ENCODE results near the gene AOPEP. TPM values are rescaled to one million over a fixed set of nuclear protein-coding genes. Genes with fewer than 3 reads are reported as not detected.

AOPEP gene
- total RNA-seq, 1 experiment from 2014 or later: 36.4 TPM

GRCh38 chr9:94949370-94949769 is 222.9 kb downstream of the AOPEP start:
- in situ Hi-C loops (cut with HindIII; ENCODE audit: low pct_unique_long_range_greater_than_20kb, low sequenced_read_pairs) (no loop called here), intact Hi-C loops (cut with micrococcal nuclease; ENCODE audit: unreplicated experiment) (no loop called here)
- Histone ChIP-seq H3K36me3 (ENCODE audit: control insufficient read depth, insufficient read depth, low read length) (no peaks in the 10 kb centered on the region), H3K4me1 (ENCODE audit: control insufficient read depth, insufficient read depth, low read length) (peaks cover 16% of the 10 kb centered on the region), H3K4me3 (ENCODE audit: low read depth in 2 of 2, low read length in 2 of 2) (no peak overlapping the region), H3K9me3 (ENCODE audit: control insufficient read depth, insufficient read depth, low read depth, low read length) (no peaks in the 10 kb centered on the region), H3K27me3 (ENCODE audit: control insufficient read depth, insufficient read depth, low read length) (no peaks in the 10 kb centered on the region), H3K27ac (ENCODE audit: low read length) (no peak overlapping the region)
- TF ChIP-seq POLR2AphosphoS5 (IDR thresholded peaks at IDR 0.05; ENCODE audit: low read depth, low read length) (no peak), TCF7L2 (IDR thresholded peaks at IDR 0.05; ENCODE audit: low read depth, low read length) (no peak), SIN3A (IDR thresholded peaks at IDR 0.05; ENCODE audit: borderline replicate concordance, insufficient read depth, low read depth, low read length) (no peak)
- TF ChIP-seq, protein P1, sequence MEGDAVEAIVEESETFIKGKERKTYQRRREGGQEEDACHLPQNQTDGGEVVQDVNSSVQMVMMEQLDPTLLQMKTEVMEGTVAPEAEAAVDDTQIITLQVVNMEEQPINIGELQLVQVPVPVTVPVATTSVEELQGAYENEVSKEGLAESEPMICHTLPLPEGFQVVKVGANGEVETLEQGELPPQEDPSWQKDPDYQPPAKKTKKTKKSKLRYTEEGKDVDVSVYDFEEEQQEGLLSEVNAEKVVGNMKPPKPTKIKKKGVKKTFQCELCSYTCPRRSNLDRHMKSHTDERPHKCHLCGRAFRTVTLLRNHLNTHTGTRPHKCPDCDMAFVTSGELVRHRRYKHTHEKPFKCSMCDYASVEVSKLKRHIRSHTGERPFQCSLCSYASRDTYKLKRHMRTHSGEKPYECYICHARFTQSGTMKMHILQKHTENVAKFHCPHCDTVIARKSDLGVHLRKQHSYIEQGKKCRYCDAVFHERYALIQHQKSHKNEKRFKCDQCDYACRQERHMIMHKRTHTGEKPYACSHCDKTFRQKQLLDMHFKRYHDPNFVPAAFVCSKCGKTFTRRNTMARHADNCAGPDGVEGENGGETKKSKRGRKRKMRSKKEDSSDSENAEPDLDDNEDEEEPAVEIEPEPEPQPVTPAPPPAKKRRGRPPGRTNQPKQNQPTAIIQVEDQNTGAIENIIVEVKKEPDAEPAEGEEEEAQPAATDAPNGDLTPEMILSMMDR (IDR thresholded peaks at IDR 0.05): no peak
- TF ChIP-seq, protein P2, sequence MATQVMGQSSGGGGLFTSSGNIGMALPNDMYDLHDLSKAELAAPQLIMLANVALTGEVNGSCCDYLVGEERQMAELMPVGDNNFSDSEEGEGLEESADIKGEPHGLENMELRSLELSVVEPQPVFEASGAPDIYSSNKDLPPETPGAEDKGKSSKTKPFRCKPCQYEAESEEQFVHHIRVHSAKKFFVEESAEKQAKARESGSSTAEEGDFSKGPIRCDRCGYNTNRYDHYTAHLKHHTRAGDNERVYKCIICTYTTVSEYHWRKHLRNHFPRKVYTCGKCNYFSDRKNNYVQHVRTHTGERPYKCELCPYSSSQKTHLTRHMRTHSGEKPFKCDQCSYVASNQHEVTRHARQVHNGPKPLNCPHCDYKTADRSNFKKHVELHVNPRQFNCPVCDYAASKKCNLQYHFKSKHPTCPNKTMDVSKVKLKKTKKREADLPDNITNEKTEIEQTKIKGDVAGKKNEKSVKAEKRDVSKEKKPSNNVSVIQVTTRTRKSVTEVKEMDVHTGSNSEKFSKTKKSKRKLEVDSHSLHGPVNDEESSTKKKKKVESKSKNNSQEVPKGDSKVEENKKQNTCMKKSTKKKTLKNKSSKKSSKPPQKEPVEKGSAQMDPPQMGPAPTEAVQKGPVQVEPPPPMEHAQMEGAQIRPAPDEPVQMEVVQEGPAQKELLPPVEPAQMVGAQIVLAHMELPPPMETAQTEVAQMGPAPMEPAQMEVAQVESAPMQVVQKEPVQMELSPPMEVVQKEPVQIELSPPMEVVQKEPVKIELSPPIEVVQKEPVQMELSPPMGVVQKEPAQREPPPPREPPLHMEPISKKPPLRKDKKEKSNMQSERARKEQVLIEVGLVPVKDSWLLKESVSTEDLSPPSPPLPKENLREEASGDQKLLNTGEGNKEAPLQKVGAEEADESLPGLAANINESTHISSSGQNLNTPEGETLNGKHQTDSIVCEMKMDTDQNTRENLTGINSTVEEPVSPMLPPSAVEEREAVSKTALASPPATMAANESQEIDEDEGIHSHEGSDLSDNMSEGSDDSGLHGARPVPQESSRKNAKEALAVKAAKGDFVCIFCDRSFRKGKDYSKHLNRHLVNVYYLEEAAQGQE (IDR thresholded peaks at IDR 0.05; ENCODE audit: insufficient read depth in 1 of 2, low read depth in 2 of 2, low read length in 1 of 2): no peak
- no peak for DNase-seq (ENCODE audit: low read depth, low spot score)
- BruUV-seq (replicated peaks): no TSS peak
- ChIA-PET CTCF (no interaction called here), POLR2A (no interaction called here)
- ATAC-seq: no peak

DNA sequence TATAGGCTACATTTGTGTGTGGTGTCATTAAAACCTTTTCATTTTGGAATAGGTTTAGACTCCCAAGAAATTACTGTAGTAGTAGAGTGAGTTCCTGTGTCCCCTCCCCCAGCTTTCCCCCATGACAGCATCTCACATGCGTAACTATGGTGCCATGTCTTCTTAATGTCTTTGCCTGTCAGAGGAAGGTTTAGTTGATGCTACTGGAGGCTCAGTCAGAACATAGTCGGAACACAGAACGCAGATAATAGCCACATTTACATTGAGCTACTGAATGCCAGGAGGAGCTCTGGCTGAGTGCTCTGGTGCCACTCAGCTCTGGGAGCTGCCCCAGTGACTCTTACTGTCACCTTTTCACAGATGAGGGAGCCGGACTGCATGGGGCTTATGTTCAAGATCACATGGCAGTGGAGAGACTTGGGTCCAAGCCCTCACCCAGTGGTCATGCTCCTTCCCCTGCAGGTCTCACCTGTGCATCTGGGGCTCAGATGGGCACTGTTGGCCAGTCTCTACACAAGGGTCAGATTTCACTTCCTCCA is 223.6 kb downstream of the AOPEP start:
- in situ Hi-C loops (cut with HindIII; ENCODE audit: low pct_unique_long_range_greater_than_20kb, low sequenced_read_pairs) (no loop called here), intact Hi-C loops (cut with micrococcal nuclease; ENCODE audit: unreplicated experiment) (no loop called here)
- DNase-seq (ENCODE audit: low read depth, low spot score) (no peak), ATAC-seq (no peak)
- Histone ChIP-seq H3K4me1 (ENCODE audit: control insufficient read depth, insufficient read depth, low read length) (peaks cover 16% of the 10 kb centered on the region), H3K36me3 (ENCODE audit: control insufficient read depth, insufficient read depth, low read length) (no peaks in the 10 kb centered on the region), H3K27ac (ENCODE audit: low read length) (no peak overlapping the region), H3K27me3 (ENCODE audit: control insufficient read depth, insufficient read depth, low read length) (no peaks in the 10 kb centered on the region), H3K9me3 (ENCODE audit: control insufficient read depth, insufficient read depth, low read depth, low read length) (no peaks in the 10 kb centered on the region), H3K4me3 (ENCODE audit: low read depth in 2 of 2, low read length in 2 of 2) (no peak overlapping the region)
- BruUV-seq (replicated peaks): no TSS peak
- ChIA-PET POLR2A (no interaction called here), CTCF (no interaction called here)
- TF ChIP-seq POLR2AphosphoS5 (IDR thresholded peaks at IDR 0.05; ENCODE audit: low read depth, low read length) (no peak), SIN3A (IDR thresholded peaks at IDR 0.05; ENCODE audit: borderline replicate concordance, insufficient read depth, low read depth, low read length) (no peak), TCF7L2 (IDR thresholded peaks at IDR 0.05; ENCODE audit: low read depth, low read length) (no peak)
- TF ChIP-seq, protein P2 (IDR thresholded peaks at IDR 0.05; ENCODE audit: insufficient read depth in 1 of 2, low read depth in 2 of 2, low read length in 1 of 2): no peak
- TF ChIP-seq, protein P1 (IDR thresholded peaks at IDR 0.05): no peak

All from Panc1 (cell line).